Activated B cell treated with CpG ODN at 0.5 μM for 24 hours (primary cell): ENCODE results near the gene GRID2IP. TPM values are rescaled to one million over a fixed set of nuclear protein-coding genes. Genes with fewer than 3 reads are reported as not detected.

ENCODE experiments used
- ATAC-seq: fragments of 200-7000 bp; cut with Tn5 transposase; one replicate; pipeline ENCODE4 v1.10.0; 2021; ENCODE audit warnings: low read depth, mild to moderate bottlenecking, moderate library complexity
- CTCF ChIA-PET: fragments of 350-600 bp; sonication (Branson Sonifier 250); formaldehyde crosslinking; loops from one replicate; lab custom pipeline; 2021; ENCODE audit warnings: antibody characterized with exemption; lab: Charles Lee
- POLR2A ChIA-PET: fragments of 350-600 bp; sonication (Branson Sonifier 250); formaldehyde crosslinking; loops from one replicate; lab custom pipeline; 2021; ENCODE audit warnings: antibody characterized with exemption; lab: Charles Lee
- DNase-seq: peaks from one replicate; pipeline ENCODE4 v3.0.0; 2022
- H3K27ac Mint-ChIP-seq: one replicate; pipeline ENCODE4 v1.8.0; 2020; ENCODE audit warnings: mixed read lengths
- H3K27me3 Mint-ChIP-seq: one replicate; pipeline ENCODE4 v1.8.0; 2021; ENCODE audit warnings: mixed read lengths
- H3K36me3 Mint-ChIP-seq: one replicate; pipeline ENCODE4 v1.8.0; 2021; ENCODE audit warnings: low read depth, mixed read lengths
- H3K4me1 Mint-ChIP-seq: one replicate; pipeline ENCODE4 v1.8.0; 2021; ENCODE audit warnings: mixed read lengths
- H3K4me3 Mint-ChIP-seq: one replicate; pipeline ENCODE4 v1.8.0; 2020; ENCODE audit warnings: mild to moderate bottlenecking, mixed read lengths
- H3K9me3 Mint-ChIP-seq: one replicate; pipeline ENCODE4 v1.8.0; 2020; ENCODE audit warnings: mixed read lengths
- CTCF ChIP-seq: fragments of 200-600 bp; IDR thresholded peaks from one replicate; pipeline ENCODE4 v1.8.0; 2022; ENCODE audit warnings: antibody characterized with exemption, mild to moderate bottlenecking
- intact Hi-C: fragments of 100-400 bp; cut with micrococcal nuclease; formaldehyde crosslinking; loops from one replicate; pipeline ENCODE4 v1.15.1; 2024
- total RNA-seq: library from RNA; stranded (reverse); gene quantifications from 2 replicates; pipeline ENCODE4 v1.2.3, GENCODE V29; 2022

GRID2IP gene
- total RNA-seq, 1 donor from 2014 or later, result 1.3 TPM

DNA sequence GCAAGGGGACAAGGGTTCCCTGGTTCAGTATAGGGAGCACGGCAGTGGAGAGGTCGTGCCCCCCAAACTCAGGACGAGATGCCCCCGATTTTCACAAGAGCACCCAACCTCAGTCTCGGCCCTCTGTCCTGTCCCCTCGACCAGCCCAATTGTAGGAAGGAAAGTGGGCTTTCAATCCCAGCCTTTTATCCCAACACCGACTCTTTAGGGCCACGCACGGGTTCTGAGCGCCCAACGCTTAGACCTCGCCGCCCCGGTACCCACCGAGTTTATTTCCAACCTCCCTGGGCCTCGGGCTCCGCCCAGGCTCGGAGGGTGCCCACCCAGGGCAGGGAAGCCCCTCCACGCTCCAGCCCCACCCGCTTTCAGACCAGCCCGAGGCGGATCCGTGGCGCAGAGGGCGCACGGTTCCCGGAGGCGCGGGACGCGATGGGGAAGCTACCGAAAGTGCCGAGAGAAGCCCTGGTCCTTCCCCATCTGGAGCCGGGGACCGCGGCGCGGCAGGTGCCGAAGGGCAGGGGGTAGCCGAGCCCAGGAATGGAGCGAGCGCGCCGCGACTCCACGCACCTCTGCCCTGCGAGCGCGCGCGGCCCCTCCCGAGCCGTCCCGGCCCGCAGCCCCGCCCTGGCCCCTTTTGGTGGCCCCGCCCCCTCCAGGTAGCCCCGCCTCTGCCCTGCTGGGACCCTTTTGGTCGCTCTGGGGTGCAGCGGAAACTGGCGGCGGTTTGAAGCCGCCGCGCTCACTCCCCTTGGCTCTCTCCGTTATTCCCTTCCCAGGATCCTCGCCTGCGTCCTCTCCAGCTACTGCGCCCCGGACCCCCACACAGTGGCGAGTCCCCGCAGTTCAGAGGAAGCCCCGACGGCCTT is 20.4 kb downstream of the GRID2IP start:
- Mint-ChIP-seq H3K4me3 (peak overlapping the region; percentile 86), H3K27me3 (peaks cover 19% of the 10 kb centered on the region), H3K27ac (peak overlapping the region; percentile 10), H3K4me1 (peaks cover 22% of the 10 kb centered on the region), H3K9me3 (no peaks in the 10 kb centered on the region), H3K36me3 (no peaks in the 10 kb centered on the region)
- ATAC-seq (peak; percentile 90), DNase-seq (peak; percentile 71)
- ChIA-PET CTCF (no interaction called here), POLR2A (interaction anchor here (0.6 to 1.0 kb wide), 3 partner anchors 8 to 47 kb away, joined by 4 to 5 read pairs (median 4); partner anchors contain the start of gene ZDHHC4)
- no peak for TF ChIP-seq CTCF
- intact Hi-C loops, result loop anchor here (5.0 kb wide), 1 partner anchor 196 kb away; no protein-coding TSS in a partner anchor

GRCh38 chr7:6529643-6530042 is 21.6 kb downstream of the GRID2IP start:
- ATAC-seq, result no peak
- intact Hi-C loops, result loop anchor here (5.0 kb wide), 1 partner anchor 198 kb away; no protein-coding TSS in a partner anchor
- Mint-ChIP-seq H3K27me3 (peaks cover 13% of the 10 kb centered on the region), H3K36me3 (no peaks in the 10 kb centered on the region), H3K27ac (no peak overlapping the region), H3K4me1 (peaks cover 22% of the 10 kb centered on the region), H3K9me3 (no peaks in the 10 kb centered on the region), H3K4me3 (peak overlapping the region; percentile 86)
- no peak for TF ChIP-seq CTCF
- ChIA-PET POLR2A (no interaction called here), CTCF (no interaction called here)
- DNase-seq, result no peak

GRCh38 chr7:6528401-6529130 is 22.7 kb downstream of the GRID2IP start:
- CTCF ChIA-PET, result no interaction called here
- ATAC-seq, result no peak
- POLR2A ChIA-PET, result interaction anchor here (1.1 kb wide), 1 partner anchor 49 kb away, joined by 3 read pairs; no protein-coding TSS in a partner anchor
- H3K36me3 Mint-ChIP-seq, result no peaks in the 10 kb centered on the region
- H3K4me3 Mint-ChIP-seq, result no peak overlapping the region
- intact Hi-C loops, result no loop called here
- no peak overlapping the region for H3K27ac Mint-ChIP-seq
- peaks cover 13% of the 10 kb centered on the region for H3K27me3 Mint-ChIP-seq
- no peaks in the 10 kb centered on the region for H3K9me3 Mint-ChIP-seq
- no peak for TF ChIP-seq CTCF
- H3K4me1 Mint-ChIP-seq, result peaks cover 22% of the 10 kb centered on the region
- no peak for DNase-seq

GRCh38 chr7:6526997-6527378 is 24.3 kb downstream of the GRID2IP start:
- Mint-ChIP-seq H3K27me3 (peaks cover 13% of the 10 kb centered on the region), H3K9me3 (no peaks in the 10 kb centered on the region), H3K36me3 (no peaks in the 10 kb centered on the region), H3K4me1 (peaks cover 19% of the 10 kb centered on the region), H3K27ac (no peak overlapping the region), H3K4me3 (peak overlapping the region; percentile 62)
- no peak for TF ChIP-seq CTCF
- no peak for DNase-seq
- no peak for ATAC-seq
- POLR2A ChIA-PET, result interaction anchor here (0.5 kb wide), 1 partner anchor 48 kb away, joined by 3 read pairs; no protein-coding TSS in a partner anchor
- intact Hi-C loops, result no loop called here
- CTCF ChIA-PET, result interaction anchor here (0.9 kb wide), 1 partner anchor 47 kb away, joined by 4 read pairs; no protein-coding TSS in a partner anchor
